Tibial nerve (tissue), 4 donors: Measurements from ENCODE around the gene FOXJ3. TPM values are rescaled to one million over a fixed set of nuclear protein-coding genes. Genes with fewer than 3 reads are reported as not detected.

Source experiments
- DNase-seq, 2 donors: peaks; one replicate each; pipeline ENCODE4 v3.0.0-alpha.2; 2019; ENCODE audit warnings: low spot score in 2 of 2
- H3K27ac ChIP-seq, 4 donors: fragments of 200-600 bp; sonication (generic) in 3 of 4; one replicate each; pipeline ENCODE4 v1.5.1; 2017 to 2019; ENCODE audit warnings: mild to moderate bottlenecking in 1 of 4
- H3K27me3 ChIP-seq, 2 donors: fragments of 200-600 bp; sonication (generic) in 1 of 2; one replicate each; pipeline versions ENCODE4 v1.5.1 to v1.6.0; 2017 to 2019
- H3K36me3 ChIP-seq, 3 donors: fragments of 200-600 bp; sonication (generic); one replicate each; pipeline ENCODE4 v1.5.1; 2018 to 2019
- H3K4me1 ChIP-seq, 4 donors: fragments of 200-600 bp; sonication (generic) in 3 of 4; one replicate each; pipeline ENCODE4 v1.5.1; 2017 to 2019
- H3K4me3 ChIP-seq, 4 donors: fragments of 200-600 bp; sonication (generic) in 3 of 4; one replicate each; pipeline ENCODE4 v1.5.1; 2017 to 2019; ENCODE audit warnings: mild to moderate bottlenecking in 1 of 4, moderate library complexity in 1 of 4
- H3K9me3 ChIP-seq, 4 donors: fragments of 200-600 bp; sonication (generic) in 3 of 4; one replicate each; pipeline ENCODE4 v1.5.1; 2017 to 2019
- EP300 ChIP-seq, 2 donors: sonication (generic); formaldehyde crosslinking; IDR thresholded peaks; one replicate each; pipeline ENCODE4 v1.6.1; 2017; ENCODE audit warnings: antibody characterized with exemption in 2 of 2, mild to moderate bottlenecking in 1 of 2
- POLR2A ChIP-seq, 2 donors: fragments of 450-650 bp; IDR thresholded peaks; one replicate each; pipeline ENCODE4 v1.6.1; 2017; ENCODE audit warnings: antibody characterized with exemption in 2 of 2, mild to moderate bottlenecking in 2 of 2, moderate library complexity in 2 of 2
- WGBS, 2 donors: methylation state at CpG; one replicate each; pipeline ENCODE4 v1.1.5; 2018; 5-methylcytosine and 5-hydroxymethylcytosine counted together
- total RNA-seq, 4 donors: library from RNA; depleted of rRNA; stranded (reverse); fragments of >200 nt; gene quantifications; one replicate each; pipeline ENCODE4 v1.1.0, GENCODE V29; 2016
- TF ChIP-seq, protein P1 (sequence below), 5 experiments: fragments of 200-600 bp in 3 of 5; fragments of 450-650 bp in 2 of 5; sonication (generic) in 3 of 5; IDR thresholded peaks; one replicate each; pipeline ENCODE4 v1.5.1; 2016 to 2019; ENCODE audit warnings: antibody characterized with exemption in 5 of 5, mild to moderate bottlenecking in 3 of 5, moderate library complexity in 2 of 5

Gene FOXJ3
- 10 to 100 TPM; 42.7 to 68.1 (median 64.5) TPM for total RNA-seq

DNA sequence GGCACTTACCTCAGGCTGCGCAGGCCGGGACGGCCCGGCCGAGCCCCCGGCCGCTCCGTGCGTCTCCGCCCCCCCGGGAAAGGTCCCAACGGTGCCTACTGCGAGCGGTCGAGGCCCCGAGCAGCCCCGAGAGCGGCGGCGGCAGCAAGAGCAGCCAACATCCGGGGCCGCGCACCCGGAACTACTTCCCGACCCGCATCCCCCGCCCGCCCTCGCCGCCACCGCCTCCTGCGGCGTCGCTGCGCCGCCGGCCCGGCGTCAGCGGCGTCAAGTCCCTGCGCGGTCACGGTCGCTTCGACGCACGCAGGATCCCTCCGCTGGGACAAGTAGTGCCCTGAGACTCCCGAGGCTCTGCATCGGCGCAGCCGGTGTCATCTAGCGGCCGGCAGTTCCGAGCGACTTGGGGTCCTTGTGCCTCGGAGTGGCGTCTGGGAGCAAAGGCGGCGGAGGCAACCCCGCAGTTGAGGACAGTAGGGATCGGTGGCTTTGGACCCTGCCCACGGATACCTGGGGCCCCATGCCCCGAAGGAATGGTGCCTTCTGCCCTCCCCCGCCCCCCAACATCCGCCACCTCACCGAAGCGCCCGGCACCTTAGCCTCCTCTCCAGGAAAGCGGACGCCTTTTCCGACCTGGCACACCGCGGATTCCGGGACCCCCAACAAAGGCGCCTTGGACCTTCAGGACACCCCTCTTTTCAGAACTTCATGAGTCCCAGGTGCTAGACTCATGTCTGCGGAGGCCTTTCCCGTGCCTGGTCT, at the start of gene FOXJ3:
FOXJ3 (minus strand) TSS at position 186 of the 759 bp plus-strand sequence. CDS start 24,142 bp downstream, outside the sequence.
- Histone ChIP-seq H3K4me3 (peak within 1 kb of the TSS; percentile 76 to 97 (median 90)), H3K27ac (peak within 1 kb of the TSS; percentile 81 to 91 (median 90)), H3K27me3 (no peaks in the 10 kb centered on the region), H3K4me1 (peaks cover 0 to 43% (median 6%) of the 10 kb centered on the region in 4 donors), H3K9me3 (no peaks in the 10 kb centered on the region), H3K36me3 (no peaks in the 10 kb centered on the region)
- TF ChIP-seq, protein P1, sequence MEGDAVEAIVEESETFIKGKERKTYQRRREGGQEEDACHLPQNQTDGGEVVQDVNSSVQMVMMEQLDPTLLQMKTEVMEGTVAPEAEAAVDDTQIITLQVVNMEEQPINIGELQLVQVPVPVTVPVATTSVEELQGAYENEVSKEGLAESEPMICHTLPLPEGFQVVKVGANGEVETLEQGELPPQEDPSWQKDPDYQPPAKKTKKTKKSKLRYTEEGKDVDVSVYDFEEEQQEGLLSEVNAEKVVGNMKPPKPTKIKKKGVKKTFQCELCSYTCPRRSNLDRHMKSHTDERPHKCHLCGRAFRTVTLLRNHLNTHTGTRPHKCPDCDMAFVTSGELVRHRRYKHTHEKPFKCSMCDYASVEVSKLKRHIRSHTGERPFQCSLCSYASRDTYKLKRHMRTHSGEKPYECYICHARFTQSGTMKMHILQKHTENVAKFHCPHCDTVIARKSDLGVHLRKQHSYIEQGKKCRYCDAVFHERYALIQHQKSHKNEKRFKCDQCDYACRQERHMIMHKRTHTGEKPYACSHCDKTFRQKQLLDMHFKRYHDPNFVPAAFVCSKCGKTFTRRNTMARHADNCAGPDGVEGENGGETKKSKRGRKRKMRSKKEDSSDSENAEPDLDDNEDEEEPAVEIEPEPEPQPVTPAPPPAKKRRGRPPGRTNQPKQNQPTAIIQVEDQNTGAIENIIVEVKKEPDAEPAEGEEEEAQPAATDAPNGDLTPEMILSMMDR (IDR thresholded peaks at IDR 0.05) = peak in 2 of 5 experiments; percentile 33 to 47
- peak; percentile 51 to 57 for TF ChIP-seq POLR2A (IDR thresholded peaks at IDR 0.05)
- peak in 1 of 2 donors; percentile 92 for TF ChIP-seq EP300 (IDR thresholded peaks at IDR 0.05)
- WGBS, 2 donors = 0% methylated on average over 15 to 43 of the region's 79 CpGs
- peak; percentile 79 to 85 for DNase-seq

DNA sequence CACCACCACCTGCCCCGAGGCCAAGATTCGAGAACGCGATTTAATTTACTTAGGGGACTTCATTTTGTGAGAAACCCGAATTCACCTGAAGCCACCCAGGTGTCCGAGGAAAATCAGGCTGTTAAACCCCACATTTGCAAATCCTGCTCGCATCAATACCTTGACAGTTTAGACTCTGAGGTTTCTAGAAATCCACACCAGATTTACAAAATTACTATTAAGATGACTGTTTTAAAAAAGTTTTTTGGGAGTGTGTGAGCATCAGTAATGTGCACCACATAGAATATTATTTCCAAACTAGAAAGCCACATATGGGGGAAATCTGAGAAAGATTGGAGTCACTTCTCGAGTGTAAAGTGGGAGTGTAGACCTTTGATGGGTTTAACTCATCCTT, 46.2 kb upstream of the FOXJ3 start:
- Histone ChIP-seq H3K4me3 (peak overlapping the region; percentile 32 to 58 (median 46)), H3K4me1 (peaks cover 0 to 13% (median 2%) of the 10 kb centered on the region in 4 donors), H3K36me3 (no peaks in the 10 kb centered on the region), H3K27ac (no peak overlapping the region), H3K27me3 (peaks cover 0 to 43% of the 10 kb centered on the region in 2 donors), H3K9me3 (no peaks in the 10 kb centered on the region)
- DNase-seq = no peak
- TF ChIP-seq, protein P1 (IDR thresholded peaks at IDR 0.05) = no peak
- TF ChIP-seq POLR2A (IDR thresholded peaks at IDR 0.05) = no peak
- no peak for TF ChIP-seq EP300 (IDR thresholded peaks at IDR 0.05)
- 11 to 14% methylated on average over 8 of the region's 8 CpGs for WGBS, 2 donors

DNA sequence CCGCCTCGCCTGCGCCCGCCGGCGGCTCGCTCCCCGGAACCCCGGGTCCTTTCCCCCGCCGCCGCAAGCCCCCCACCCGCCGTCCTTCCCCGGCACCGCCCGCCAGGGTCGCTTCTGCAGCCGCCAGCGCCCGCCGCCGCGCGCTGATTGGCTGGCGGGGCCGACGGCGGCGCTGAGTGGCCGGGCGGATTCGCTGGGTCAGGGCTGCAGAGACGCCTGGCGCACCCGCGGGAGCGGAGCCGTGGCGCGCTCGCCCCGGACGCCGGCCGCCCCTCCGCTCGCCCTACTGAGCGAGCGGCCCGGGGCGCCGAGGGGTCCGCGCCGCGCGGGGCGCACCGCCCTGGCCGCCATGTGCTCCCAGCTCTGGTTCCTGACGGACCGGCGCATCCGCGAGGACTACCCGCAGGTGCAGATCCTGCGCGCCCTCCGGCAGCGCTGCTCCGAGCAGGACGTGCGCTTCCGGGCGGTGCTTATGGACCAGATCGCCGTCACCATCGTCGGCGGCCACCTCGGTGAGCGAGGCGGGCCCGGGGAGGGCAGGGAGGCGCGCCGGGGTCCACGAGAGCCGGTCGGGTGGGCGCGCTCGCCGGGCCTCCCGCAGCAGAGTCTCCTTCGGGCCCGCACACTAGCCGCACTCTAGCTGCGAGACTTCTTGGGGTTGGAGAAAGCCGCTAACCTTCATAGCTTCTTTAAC, 45.7 kb upstream of the FOXJ3 start, which contains the start of gene RIMKLA:
RIMKLA (plus strand) TSS at position 207 of the 694 bp plus-strand sequence; CDS start at position 350, 143 bp downstream.
- DNase-seq = no peak
- no peak within 1 kb of the TSS for H3K27ac ChIP-seq
- 1% methylated on average over 52 to 64 of the region's 101 CpGs for WGBS, 2 donors

DNA sequence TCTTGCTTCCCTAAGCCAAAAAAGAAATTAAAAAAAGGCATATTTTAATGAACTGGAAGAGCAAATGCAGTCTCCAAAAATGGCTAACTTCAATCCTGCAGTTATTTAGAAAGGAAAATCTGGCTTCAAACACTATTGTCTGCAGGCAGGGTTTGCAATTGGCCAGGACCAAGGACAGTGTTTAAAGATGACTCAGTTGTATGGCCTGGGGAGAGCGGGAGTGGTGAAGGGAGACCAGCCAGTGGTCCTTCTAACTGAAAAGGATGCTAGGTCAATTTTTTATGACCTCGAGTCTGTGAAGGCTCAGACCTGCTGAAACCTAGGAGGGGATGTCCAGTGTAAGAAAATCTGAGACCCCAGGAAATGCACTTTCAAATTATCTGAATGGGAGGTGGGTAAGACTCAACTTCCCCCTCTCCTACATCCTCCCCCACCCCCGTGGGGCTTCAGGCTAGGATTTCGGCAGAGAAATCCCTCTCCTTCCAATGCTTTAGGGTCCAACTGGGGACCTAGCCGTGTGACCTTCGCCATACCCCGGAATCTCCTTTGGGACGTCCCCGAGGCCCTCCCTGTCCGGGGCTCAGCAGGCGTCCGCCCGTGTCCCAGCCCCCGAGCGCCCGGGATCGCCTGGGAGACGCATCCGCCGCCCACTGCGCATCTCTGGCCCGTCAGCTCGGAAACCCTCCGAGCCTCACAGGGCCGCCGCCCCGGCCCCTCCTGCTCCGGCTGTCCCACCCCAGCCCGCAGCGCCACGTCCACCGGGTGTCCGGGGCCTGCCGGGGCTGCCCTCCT, 45.0 kb upstream of the FOXJ3 start:
- no peaks in the 10 kb centered on the region for H3K36me3 ChIP-seq
- no peak overlapping the region for H3K27ac ChIP-seq
- H3K4me3 ChIP-seq = peak overlapping the region; percentile 32 to 58 (median 42)
- no peaks in the 10 kb centered on the region for H3K9me3 ChIP-seq
- WGBS, 2 donors = 3 to 8% methylated on average over 4 to 33 of the region's 34 CpGs
- H3K27me3 ChIP-seq = peaks cover 0 to 40% of the 10 kb centered on the region in 2 donors
- TF ChIP-seq, protein P1 (IDR thresholded peaks at IDR 0.05) = no peak
- TF ChIP-seq POLR2A (IDR thresholded peaks at IDR 0.05) (no peak), EP300 (IDR thresholded peaks at IDR 0.05) (no peak)
- DNase-seq = no peak
- H3K4me1 ChIP-seq = peaks cover 0 to 13% (median 2%) of the 10 kb centered on the region in 4 donors

More for the DNA sequence above, 45.7 kb upstream of the FOXJ3 start, which contains the start of gene RIMKLA:
- peaks cover 0 to 43% of the 10 kb centered on the region in 2 donors for H3K27me3 ChIP-seq
- H3K4me3 ChIP-seq = peak within 1 kb of the TSS; percentile 32 to 58 (median 46)
- H3K9me3 ChIP-seq = no peaks in the 10 kb centered on the region
- no peaks in the 10 kb centered on the region for H3K36me3 ChIP-seq
- H3K4me1 ChIP-seq = peaks cover 0 to 13% (median 2%) of the 10 kb centered on the region in 4 donors
- TF ChIP-seq, protein P1 (IDR thresholded peaks at IDR 0.05) = no peak
